OCI-LY1 (cell line): Measurements from ENCODE around the gene C6orf136.

Experiments used
- H2AFZ ChIP-seq: fragments of 200-600 bp; sonication (generic), shearing (Covaris generic); 2 replicates; pipeline ENCODE4 v1.6.0; 2014; ENCODE audit warnings: antibody characterized with exemption, mild to moderate bottlenecking, low read length
- H3F3A ChIP-seq: fragments of 200-600 bp; sonication (generic), shearing (Covaris generic); 2 replicates; pipeline ENCODE4 v1.6.0; 2014; ENCODE audit warnings: mild to moderate bottlenecking, antibody characterized with exemption, low read length, moderate library complexity; ENCODE audit not compliant: insufficient read depth
- H3K27ac ChIP-seq: fragments of 200-600 bp; sonication (generic); 2 replicates; pipeline ENCODE4 v1.5.1; 2014; ENCODE audit warnings: low read length, mixed run types, mild to moderate bottlenecking, low read depth; ENCODE audit not compliant: poor library complexity, severe bottlenecking
- H3K27me3 ChIP-seq: fragments of 200-600 bp; sonication (generic); 2 replicates; pipeline ENCODE4 v1.6.0; 2014; ENCODE audit warnings: antibody characterized with exemption, mild to moderate bottlenecking, low read length, moderate library complexity; ENCODE audit not compliant: insufficient read depth
- H3K36me3 ChIP-seq: fragments of 200-600 bp; sonication (generic); 2 replicates; pipeline ENCODE4 v1.6.1; 2014; ENCODE audit warnings: mild to moderate bottlenecking, antibody characterized with exemption, low read length, moderate library complexity, mixed read lengths; ENCODE audit not compliant: insufficient read depth
- H3K4me1 ChIP-seq: fragments of 200-600 bp; sonication (generic); 2 replicates; pipeline ENCODE4 v1.5.1; 2014; ENCODE audit warnings: mild to moderate bottlenecking, low read length, moderate library complexity; ENCODE audit not compliant: insufficient read depth, severe bottlenecking
- H3K4me2 ChIP-seq: fragments of 200-600 bp; sonication (generic), shearing (Covaris generic); 2 replicates; pipeline ENCODE4 v1.6.1; 2014; ENCODE audit warnings: low read length
- H3K4me3 ChIP-seq: fragments of 200-600 bp; sonication (generic); 2 replicates; pipeline ENCODE4 v1.5.1; 2014; ENCODE audit warnings: low read length, low read depth, mild to moderate bottlenecking, mixed read lengths; ENCODE audit not compliant: poor library complexity, severe bottlenecking
- H3K79me2 ChIP-seq: fragments of 200-600 bp; shearing (Covaris generic); 2 replicates; pipeline ENCODE4 v1.6.1; 2016; ENCODE audit warnings: mixed run types, low read length, mixed read lengths; ENCODE audit not compliant: insufficient read depth
- H3K9ac ChIP-seq: fragments of 200-600 bp; sonication (generic), shearing (Covaris generic); 2 replicates; pipeline ENCODE4 v1.6.1; 2014; ENCODE audit warnings: mild to moderate bottlenecking, low read length, mixed read lengths
- H3K9me2 ChIP-seq: fragments of 200-600 bp; sonication (generic), shearing (Covaris generic); 2 replicates; pipeline ENCODE4 v1.6.1; 2014; ENCODE audit warnings: low read depth, mild to moderate bottlenecking, low read length, mixed read lengths
- H3K9me3 ChIP-seq: fragments of 200-600 bp; shearing (Covaris generic); 2 replicates; pipeline ENCODE4 v1.6.1; 2014; ENCODE audit warnings: low read length, mixed read lengths
- H4K20me1 ChIP-seq: fragments of 200-600 bp; sonication (generic), shearing (Covaris generic); 2 replicates; pipeline ENCODE4 v1.6.0; 2016; ENCODE audit warnings: mild to moderate bottlenecking, low read length; ENCODE audit not compliant: insufficient read depth
- EZH2 ChIP-seq: fragments of 200-600 bp; sonication (generic), shearing (Covaris generic); IDR thresholded peaks from 2 replicates; pipeline ENCODE4 v1.8.0; 2017; ENCODE audit warnings: borderline replicate concordance, mixed run types, mild to moderate bottlenecking, antibody characterized with exemption, low read length, moderate library complexity, mixed read lengths
- TF ChIP-seq, protein P1 (sequence below): fragments of 200-600 bp; sonication (generic), shearing (Covaris generic); IDR thresholded peaks from 2 replicates; pipeline ENCODE4 v1.5.1; 2017; ENCODE audit warnings: mild to moderate bottlenecking, antibody characterized with exemption, low read length, moderate library complexity, mixed read lengths

C6orf136 gene

DNA sequence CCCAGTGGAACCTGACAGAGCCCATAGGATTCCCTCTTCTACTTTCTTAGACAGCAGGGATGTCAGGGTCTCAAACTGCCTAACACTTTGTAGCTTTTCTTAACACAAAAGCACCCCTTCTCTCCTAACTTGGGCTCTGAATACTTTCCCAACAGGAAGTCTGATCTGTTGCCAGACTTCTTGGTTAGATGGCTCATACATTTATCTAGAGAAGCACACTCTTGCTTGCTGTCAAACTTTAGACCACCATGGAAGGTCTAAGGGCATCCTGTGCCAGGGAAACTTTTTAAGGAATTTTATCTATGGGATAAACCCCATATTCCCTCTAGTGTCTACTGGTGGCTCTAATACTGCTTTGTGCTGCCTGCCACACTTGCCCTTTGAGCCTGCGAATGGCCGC, 3.3 kb upstream of the C6orf136 start:
- H4K20me1 ChIP-seq = no peaks in the 10 kb centered on the region
- no peak overlapping the region for H2AFZ ChIP-seq
- peaks cover 18% of the 10 kb centered on the region for H3K4me1 ChIP-seq
- H3K36me3 ChIP-seq = peaks cover 12% of the 10 kb centered on the region; the same call in 1 of the 2 replicates
- H3K4me2 ChIP-seq = no peak overlapping the region
- H3K9ac ChIP-seq = no peak overlapping the region
- peaks cover 7% of the 10 kb centered on the region; the same call in 1 of the 2 replicates for H3K79me2 ChIP-seq
- no peaks in the 10 kb centered on the region for H3F3A ChIP-seq
- no peak overlapping the region for H3K27ac ChIP-seq
- no peaks in the 10 kb centered on the region for H3K27me3 ChIP-seq
- no peaks in the 10 kb centered on the region for H3K9me3 ChIP-seq
- no peak for TF ChIP-seq EZH2
- TF ChIP-seq, protein P1, sequence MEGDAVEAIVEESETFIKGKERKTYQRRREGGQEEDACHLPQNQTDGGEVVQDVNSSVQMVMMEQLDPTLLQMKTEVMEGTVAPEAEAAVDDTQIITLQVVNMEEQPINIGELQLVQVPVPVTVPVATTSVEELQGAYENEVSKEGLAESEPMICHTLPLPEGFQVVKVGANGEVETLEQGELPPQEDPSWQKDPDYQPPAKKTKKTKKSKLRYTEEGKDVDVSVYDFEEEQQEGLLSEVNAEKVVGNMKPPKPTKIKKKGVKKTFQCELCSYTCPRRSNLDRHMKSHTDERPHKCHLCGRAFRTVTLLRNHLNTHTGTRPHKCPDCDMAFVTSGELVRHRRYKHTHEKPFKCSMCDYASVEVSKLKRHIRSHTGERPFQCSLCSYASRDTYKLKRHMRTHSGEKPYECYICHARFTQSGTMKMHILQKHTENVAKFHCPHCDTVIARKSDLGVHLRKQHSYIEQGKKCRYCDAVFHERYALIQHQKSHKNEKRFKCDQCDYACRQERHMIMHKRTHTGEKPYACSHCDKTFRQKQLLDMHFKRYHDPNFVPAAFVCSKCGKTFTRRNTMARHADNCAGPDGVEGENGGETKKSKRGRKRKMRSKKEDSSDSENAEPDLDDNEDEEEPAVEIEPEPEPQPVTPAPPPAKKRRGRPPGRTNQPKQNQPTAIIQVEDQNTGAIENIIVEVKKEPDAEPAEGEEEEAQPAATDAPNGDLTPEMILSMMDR = no peak
- no peak overlapping the region for H3K4me3 ChIP-seq
- H3K9me2 ChIP-seq = no peaks in the 10 kb centered on the region

GRCh38 chr6:30644769-30645168, 2.2 kb upstream of the C6orf136 start:
- Histone ChIP-seq H3K79me2 (peaks cover 7% of the 10 kb centered on the region; the same call in 1 of the 2 replicates), H3K9ac (no peak overlapping the region; the same call in 1 of the 2 replicates), H2AFZ (no peak overlapping the region), H3F3A (no peaks in the 10 kb centered on the region), H3K27ac (no peak overlapping the region), H3K4me2 (no peak overlapping the region), H3K36me3 (peaks cover 14% of the 10 kb centered on the region; the same call in 1 of the 2 replicates), H3K9me2 (no peaks in the 10 kb centered on the region), H3K27me3 (no peaks in the 10 kb centered on the region), H4K20me1 (no peaks in the 10 kb centered on the region), H3K9me3 (no peaks in the 10 kb centered on the region), H3K4me1 (peaks cover 18% of the 10 kb centered on the region), H3K4me3 (no peak overlapping the region)
- TF ChIP-seq, protein P1 = no peak
- no peak for TF ChIP-seq EZH2

- H4K20me1 ChIP-seq = no peaks in the 10 kb centered on the region
- H3F3A ChIP-seq = no peaks in the 10 kb centered on the region
- peak overlapping the region; percentile 74 for H3K4me2 ChIP-seq
- H3K4me1 ChIP-seq = peaks cover 18% of the 10 kb centered on the region
- H2AFZ ChIP-seq = no peak overlapping the region
- peaks cover 12% of the 10 kb centered on the region; the same call in 1 of the 2 replicates for H3K36me3 ChIP-seq
- TF ChIP-seq, protein P1 = no peak
- no peak for TF ChIP-seq EZH2
- H3K4me3 ChIP-seq = peak overlapping the region; percentile 88
- no peaks in the 10 kb centered on the region for H3K9me3 ChIP-seq
- no peaks in the 10 kb centered on the region for H3K9me2 ChIP-seq
- peaks cover 7% of the 10 kb centered on the region; the same call in 1 of the 2 replicates for H3K79me2 ChIP-seq
- no peaks in the 10 kb centered on the region for H3K27me3 ChIP-seq
- peak overlapping the region; percentile 15 for H3K27ac ChIP-seq
- H3K9ac ChIP-seq = peak overlapping the region; percentile 59
Observed at GRCh38 chr6:30645989-30646388, 944 bp upstream of the C6orf136 start.
